ENCODE measurements around the gene ZNF672.
A peak's percentile ranks its signal among the peaks of the same experiment; 100 is the strongest.

ZNF672 gene

DNA sequence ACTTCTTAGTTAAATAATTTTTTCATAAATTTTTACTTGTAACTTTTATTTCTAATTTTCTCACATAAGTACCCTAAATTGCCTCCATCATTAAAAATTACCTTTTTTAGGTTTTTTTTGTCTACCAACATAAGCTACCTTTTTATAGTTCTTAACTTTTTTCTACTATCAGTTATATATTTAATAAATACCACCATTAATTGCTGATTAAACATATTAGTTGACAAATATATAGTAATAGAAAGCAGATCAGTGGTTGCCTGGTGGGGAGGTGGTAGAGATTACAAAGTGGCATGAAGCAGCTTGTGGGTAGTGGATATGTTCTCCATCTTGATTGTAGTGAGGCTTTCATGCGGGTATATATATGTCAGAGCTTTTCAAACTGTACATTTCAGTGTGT is 6.2 kb upstream of the ZNF672 start:
- ATAC-seq (ENCODE audit: low read depth): no peak
- Mint-ChIP-seq H3K4me3 (no peak overlapping the region), H3K9me3 (no peaks in the 10 kb centered on the region)

DNA sequence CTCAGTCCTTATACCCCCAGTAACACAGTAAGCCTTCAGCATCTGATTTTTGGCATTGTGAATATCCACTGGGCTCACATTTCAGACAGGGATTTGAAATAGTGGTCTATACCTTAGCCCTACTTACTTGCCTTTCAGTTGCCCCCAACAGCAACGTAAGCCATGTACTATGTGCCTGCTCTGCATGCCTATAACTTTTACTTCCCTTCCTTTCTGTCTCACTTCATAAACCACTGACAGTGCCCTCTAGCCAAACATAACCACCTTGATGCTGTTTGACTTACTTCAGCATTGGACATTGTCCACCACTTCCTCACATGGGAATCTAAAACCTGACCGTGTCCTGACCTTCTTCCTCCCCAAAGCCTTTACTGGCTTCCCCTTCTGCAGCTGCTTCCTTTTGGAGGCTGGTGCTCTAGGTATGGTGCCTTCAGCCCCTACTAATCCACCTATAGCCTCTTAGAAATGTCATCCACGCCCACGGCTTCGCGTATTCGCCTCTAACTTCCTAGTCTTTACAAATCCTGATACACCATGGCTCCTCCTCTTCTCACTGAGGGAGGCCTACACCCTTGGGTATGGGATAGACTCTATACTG is 3.6 kb upstream of the ZNF672 start:
- DNase-seq (ENCODE audit: low spot score in 2 of 2) (no peak), ATAC-seq (ENCODE audit: low read depth) (no peak)
- H3K4me3 Mint-ChIP-seq: no peak overlapping the region
- H3K9me3 Mint-ChIP-seq: no peaks in the 10 kb centered on the region
- H3K27me3 Mint-ChIP-seq: no peaks in the 10 kb centered on the region
- H3K27ac Mint-ChIP-seq: no peak overlapping the region
- no peaks in the 10 kb centered on the region for H3K4me1 Mint-ChIP-seq
- H3K36me3 Mint-ChIP-seq: no peaks in the 10 kb centered on the region

More for the DNA sequence above, 6.2 kb upstream of the ZNF672 start:
- DNase-seq (ENCODE audit: low spot score in 2 of 2): no peak
- Mint-ChIP-seq H3K36me3 (no peaks in the 10 kb centered on the region), H3K27ac (no peak overlapping the region), H3K4me1 (peaks cover 3% of the 10 kb centered on the region), H3K27me3 (no peaks in the 10 kb centered on the region)

DNA sequence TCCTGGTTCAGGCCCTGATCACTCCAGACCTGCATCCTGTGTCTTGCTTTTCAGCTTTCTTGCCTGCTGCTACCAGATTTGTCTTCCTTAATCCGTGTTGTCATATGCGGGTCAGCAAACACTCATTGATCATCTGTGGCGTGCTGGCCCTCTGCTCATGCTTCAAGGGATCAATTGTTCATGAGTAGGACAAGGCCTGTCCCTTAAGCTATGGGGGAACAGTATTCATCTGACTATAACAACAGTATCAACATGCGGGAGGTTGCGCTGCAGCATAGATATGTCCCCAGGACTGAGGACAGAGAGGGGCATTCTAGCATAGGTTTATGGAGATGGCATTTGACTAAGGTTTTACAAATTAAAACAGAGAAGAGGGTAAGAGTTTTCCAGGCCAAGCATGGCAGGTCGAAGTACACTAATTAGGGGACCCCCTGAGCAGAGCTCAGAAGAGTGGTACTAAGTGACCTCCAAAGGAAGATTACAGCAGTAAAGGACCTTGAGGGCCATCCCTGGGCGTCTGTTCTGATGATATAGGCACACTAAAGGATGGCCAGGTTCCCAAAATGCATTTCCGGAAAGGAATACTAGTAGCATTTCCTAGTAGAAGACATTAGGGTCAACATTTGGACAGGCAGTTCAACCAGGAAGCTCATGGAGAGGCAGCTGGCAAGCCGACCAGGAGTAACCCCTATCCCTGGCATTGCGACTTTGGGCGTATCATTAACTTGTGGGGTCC is 811 bp upstream of the ZNF672 start:
- Mint-ChIP-seq H3K4me3 (no peak overlapping the region), H3K36me3 (peaks cover 2% of the 10 kb centered on the region), H3K4me1 (peaks cover 11% of the 10 kb centered on the region), H3K27me3 (no peaks in the 10 kb centered on the region), H3K9me3 (no peaks in the 10 kb centered on the region), H3K27ac (no peak overlapping the region)
- ATAC-seq (ENCODE audit: low read depth): no peak
- no peak for DNase-seq (ENCODE audit: low spot score in 2 of 2)

DNA sequence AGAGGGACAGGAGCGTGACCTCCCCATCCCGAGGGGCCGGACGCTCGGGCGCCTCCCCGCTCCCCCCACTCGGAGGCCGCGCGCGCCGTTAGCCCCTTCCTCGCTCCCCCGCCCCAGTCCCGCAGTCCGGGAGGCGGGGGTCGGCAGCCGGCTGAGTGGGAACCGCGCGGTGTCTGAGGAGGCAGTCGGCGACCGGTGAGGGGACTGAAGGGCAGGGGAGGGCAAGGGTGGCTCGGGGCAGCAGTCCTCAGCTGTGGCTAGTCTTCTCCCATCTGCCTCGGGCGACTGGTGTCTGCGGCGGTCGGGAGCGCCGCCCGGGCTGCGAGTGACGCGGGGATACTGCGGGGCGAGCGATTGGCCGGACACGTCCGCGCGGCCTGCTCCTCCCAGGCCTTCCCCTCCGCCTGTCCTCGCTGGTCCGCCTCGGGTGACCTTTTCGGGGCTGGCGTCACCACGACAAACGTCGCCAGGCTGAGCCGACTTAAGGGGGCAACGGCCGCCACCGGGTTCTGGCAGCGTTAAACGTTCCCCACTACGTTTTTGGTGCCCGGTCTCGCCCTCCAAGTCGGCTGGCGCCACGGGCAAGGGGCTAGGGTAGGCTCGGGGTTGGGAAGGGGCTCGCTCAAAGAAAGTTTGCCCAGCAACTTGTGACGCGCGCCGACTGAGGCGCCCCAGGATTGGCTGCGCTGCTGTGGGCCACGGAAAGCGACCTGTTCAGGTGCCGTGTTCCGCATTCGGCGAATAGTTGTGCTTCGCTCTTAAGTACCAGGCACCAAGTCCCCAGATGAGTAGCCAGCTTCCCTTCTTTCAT is 538 bp downstream of the ZNF672 start:
- peak; percentile 89 to 93 for DNase-seq (ENCODE audit: low spot score in 2 of 2)
- Mint-ChIP-seq H3K36me3 (peaks cover 3% of the 10 kb centered on the region), H3K4me3 (no peak overlapping the region), H3K9me3 (no peaks in the 10 kb centered on the region), H3K4me1 (peaks cover 19% of the 10 kb centered on the region), H3K27me3 (no peaks in the 10 kb centered on the region), H3K27ac (no peak overlapping the region)
- ATAC-seq (ENCODE audit: low read depth): peak; percentile 69

- Mint-ChIP-seq H3K4me3 (no peak overlapping the region), H3K9me3 (no peaks in the 10 kb centered on the region), H3K27me3 (no peaks in the 10 kb centered on the region), H3K36me3 (peaks cover 3% of the 10 kb centered on the region), H3K4me1 (peaks cover 19% of the 10 kb centered on the region), H3K27ac (no peak overlapping the region)
- ATAC-seq (ENCODE audit: low read depth) (no peak), DNase-seq (ENCODE audit: low spot score in 2 of 2) (no peak)
Observed at GRCh38 chr1:248839168-248839555, 1.1 kb downstream of the ZNF672 start.

GRCh38 chr1:248840946-248841345 is 2.9 kb downstream of the ZNF672 start:
- H3K27me3 Mint-ChIP-seq: no peaks in the 10 kb centered on the region
- peak overlapping the region; percentile 61 for H3K4me3 Mint-ChIP-seq
- H3K27ac Mint-ChIP-seq: peak overlapping the region; percentile 38
- ATAC-seq (ENCODE audit: low read depth): no peak
- DNase-seq (ENCODE audit: low spot score in 2 of 2): no peak
- peaks cover 19% of the 10 kb centered on the region for H3K4me1 Mint-ChIP-seq
- peaks cover 8% of the 10 kb centered on the region for H3K36me3 Mint-ChIP-seq
- no peaks in the 10 kb centered on the region for H3K9me3 Mint-ChIP-seq

- no peaks in the 10 kb centered on the region for H3K9me3 Mint-ChIP-seq
- H3K36me3 Mint-ChIP-seq: peaks cover 9% of the 10 kb centered on the region
- no peak for DNase-seq (ENCODE audit: low spot score in 2 of 2)
- no peaks in the 10 kb centered on the region for H3K27me3 Mint-ChIP-seq
- ATAC-seq (ENCODE audit: low read depth): no peak
- H3K4me1 Mint-ChIP-seq: peaks cover 19% of the 10 kb centered on the region
- H3K4me3 Mint-ChIP-seq: no peak overlapping the region
- H3K27ac Mint-ChIP-seq: peak overlapping the region; percentile 47
Observed at GRCh38 chr1:248841702-248842395, 3.8 kb downstream of the ZNF672 start.

GRCh38 chr1:248842781-248843331 is 4.8 kb downstream of the ZNF672 start:
- H3K4me3 Mint-ChIP-seq: no peak overlapping the region
- no peaks in the 10 kb centered on the region for H3K9me3 Mint-ChIP-seq
- H3K27ac Mint-ChIP-seq: peak overlapping the region; percentile 8
- H3K27me3 Mint-ChIP-seq: no peaks in the 10 kb centered on the region
- DNase-seq (ENCODE audit: low spot score in 2 of 2): no peak
- peaks cover 10% of the 10 kb centered on the region for H3K36me3 Mint-ChIP-seq
- peaks cover 19% of the 10 kb centered on the region for H3K4me1 Mint-ChIP-seq
- no peak for ATAC-seq (ENCODE audit: low read depth)

DNA sequence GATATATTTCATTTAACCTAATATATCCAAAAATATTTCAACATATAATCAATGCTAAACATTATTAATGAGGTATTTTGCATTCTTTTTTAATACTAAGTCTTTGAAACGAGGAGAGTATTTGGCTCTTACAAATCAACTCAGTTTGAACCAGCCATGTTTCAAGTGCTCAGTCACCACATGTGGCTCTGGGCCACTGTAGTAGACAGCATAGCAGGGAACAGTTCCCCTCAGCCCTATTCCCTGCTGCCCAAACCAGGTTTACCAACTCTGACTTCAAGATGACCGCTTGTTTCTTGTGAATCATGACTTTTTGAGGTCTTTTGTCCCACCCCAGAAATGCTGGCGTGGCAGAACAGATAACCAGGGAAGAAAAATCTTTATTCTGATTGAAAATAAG is 5.7 kb downstream of the ZNF672 start:
- Mint-ChIP-seq H3K4me1 (peaks cover 19% of the 10 kb centered on the region), H3K36me3 (peaks cover 10% of the 10 kb centered on the region), H3K9me3 (no peaks in the 10 kb centered on the region), H3K4me3 (no peak overlapping the region), H3K27me3 (no peaks in the 10 kb centered on the region), H3K27ac (no peak overlapping the region)
- ATAC-seq (ENCODE audit: low read depth) (no peak), DNase-seq (ENCODE audit: low spot score in 2 of 2) (no peak)

DNA sequence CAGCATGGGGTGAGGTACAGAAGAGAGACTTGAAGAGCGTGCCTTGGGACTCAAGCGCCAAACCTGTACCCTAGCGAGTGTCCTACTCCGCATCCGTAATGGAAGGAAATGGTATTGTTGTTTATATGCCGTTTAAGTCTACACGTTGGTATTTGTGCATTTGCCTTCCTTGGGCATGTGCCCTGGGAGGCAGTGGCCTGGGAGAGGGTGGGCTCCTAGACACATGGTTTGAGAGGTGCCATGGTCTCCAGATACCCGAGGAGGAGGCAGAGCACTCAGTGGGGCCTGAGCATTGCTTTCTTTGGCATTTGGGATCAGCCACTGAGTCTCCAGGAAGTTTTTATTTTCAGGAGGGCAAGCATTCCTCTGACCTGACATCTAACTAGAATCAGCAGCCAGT is 6.5 kb downstream of the ZNF672 start:
- ATAC-seq (ENCODE audit: low read depth) (no peak), DNase-seq (ENCODE audit: low spot score in 2 of 2) (no peak)
- peaks cover 19% of the 10 kb centered on the region for H3K4me1 Mint-ChIP-seq
- H3K4me3 Mint-ChIP-seq: no peak overlapping the region
- H3K36me3 Mint-ChIP-seq: peaks cover 15% of the 10 kb centered on the region
- no peaks in the 10 kb centered on the region for H3K9me3 Mint-ChIP-seq
- H3K27ac Mint-ChIP-seq: no peak overlapping the region
- no peaks in the 10 kb centered on the region for H3K27me3 Mint-ChIP-seq

DNA sequence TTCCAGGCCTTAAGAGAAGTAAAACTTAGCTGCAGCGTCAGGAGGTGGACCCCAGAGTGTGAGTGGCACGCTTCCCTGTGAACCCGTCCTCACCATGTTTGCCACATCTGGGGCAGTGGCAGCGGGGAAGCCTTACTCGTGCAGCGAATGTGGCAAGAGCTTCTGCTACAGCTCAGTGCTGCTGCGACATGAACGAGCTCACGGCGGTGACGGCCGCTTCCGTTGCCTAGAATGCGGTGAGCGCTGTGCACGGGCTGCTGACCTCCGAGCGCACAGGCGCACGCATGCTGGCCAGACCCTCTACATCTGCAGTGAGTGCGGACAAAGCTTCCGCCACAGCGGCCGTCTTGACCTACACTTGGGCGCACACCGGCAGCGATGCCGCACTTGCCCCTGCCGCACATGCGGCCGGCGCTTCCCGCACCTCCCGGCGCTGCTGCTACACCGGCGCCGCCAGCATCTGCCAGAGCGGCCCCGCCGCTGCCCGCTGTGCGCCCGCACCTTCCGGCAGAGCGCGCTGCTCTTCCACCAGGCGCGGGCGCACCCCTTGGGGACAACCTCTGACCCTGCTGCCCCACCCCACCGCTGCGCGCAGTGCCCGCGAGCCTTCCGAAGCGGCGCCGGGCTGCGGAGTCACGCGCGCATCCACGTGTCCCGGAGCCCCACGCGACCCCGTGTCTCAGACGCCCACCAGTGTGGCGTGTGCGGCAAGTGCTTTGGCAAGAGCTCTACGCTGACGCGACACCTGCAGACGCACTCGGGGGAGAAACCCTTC is 9.3 kb downstream of the ZNF672 start:
- ATAC-seq (ENCODE audit: low read depth): no peak
- Mint-ChIP-seq H3K36me3 (peaks cover 14% of the 10 kb centered on the region), H3K4me3 (no peak overlapping the region), H3K27ac (no peak overlapping the region), H3K27me3 (no peaks in the 10 kb centered on the region), H3K4me1 (peaks cover 6% of the 10 kb centered on the region), H3K9me3 (no peaks in the 10 kb centered on the region)
- no peak for DNase-seq (ENCODE audit: low spot score in 2 of 2)

- Mint-ChIP-seq H3K4me3 (no peak overlapping the region), H3K9me3 (no peaks in the 10 kb centered on the region), H3K4me1 (peaks cover 2% of the 10 kb centered on the region), H3K27me3 (no peaks in the 10 kb centered on the region), H3K27ac (no peak overlapping the region), H3K36me3 (peaks cover 14% of the 10 kb centered on the region)
- DNase-seq (ENCODE audit: low spot score in 2 of 2): no peak
- ATAC-seq (ENCODE audit: low read depth): no peak
Observed at GRCh38 chr1:248847956-248848561, 10.0 kb downstream of the ZNF672 start.

DNA sequence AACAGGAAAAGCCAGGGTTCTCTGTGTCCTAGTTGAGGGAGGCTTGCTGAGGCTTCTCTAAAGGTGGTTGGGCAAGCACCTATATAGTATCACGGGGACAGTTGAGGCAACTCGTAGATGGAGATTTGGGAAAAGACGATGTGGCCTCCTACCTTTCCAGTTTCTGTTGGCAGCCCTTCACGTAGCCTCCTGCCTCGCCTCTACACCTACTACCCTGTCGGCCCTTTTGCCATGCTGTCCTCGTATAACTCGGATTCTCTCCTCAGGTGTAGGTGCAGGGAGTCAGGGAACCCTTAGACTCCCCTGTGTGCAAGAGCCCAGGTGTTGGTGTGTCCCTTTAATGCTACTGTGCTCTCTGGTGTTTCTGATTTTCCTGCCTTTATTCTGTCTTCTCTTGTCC is 10.6 kb downstream of the ZNF672 start:
- Mint-ChIP-seq H3K36me3 (peaks cover 14% of the 10 kb centered on the region), H3K27me3 (no peaks in the 10 kb centered on the region), H3K4me3 (no peak overlapping the region), H3K27ac (no peak overlapping the region), H3K9me3 (no peaks in the 10 kb centered on the region), H3K4me1 (no peaks in the 10 kb centered on the region)
- no peak for DNase-seq (ENCODE audit: low spot score in 2 of 2)
- no peak for ATAC-seq (ENCODE audit: low read depth)

Data from memory B cell (primary cell).